Epithelial cell of proximal tubule (primary cell): Measurements from ENCODE around the gene GATA3. TPM values are rescaled to one million over a fixed set of nuclear protein-coding genes. Genes with fewer than 3 reads are reported as not detected.

Experiments used
- DNase-seq: peaks from one replicate; pipeline ENCODE4 v3.0.0-alpha.2; 2011; ENCODE audit warnings: low read depth
- H3K4me3 ChIP-seq: 2 replicates; pipeline ENCODE4 v1.5.1; 2011; ENCODE audit warnings: low read depth, mild to moderate bottlenecking, low read length
- CTCF ChIP-seq: conservative IDR thresholded peaks from 2 replicates; pipeline ENCODE4 v1.5.1; 2012; ENCODE audit warnings: low read depth, mild to moderate bottlenecking, low read length
- total RNA-seq: library from RNA; depleted of rRNA; stranded (reverse); fragments of >200 nt; gene quantifications from 2 replicates; pipeline ENCODE4 v1.2.3, GENCODE V29; 2015

The GATA3 gene
- total RNA-seq, 1 donor from 2014 or later, result 3.2 TPM

DNA sequence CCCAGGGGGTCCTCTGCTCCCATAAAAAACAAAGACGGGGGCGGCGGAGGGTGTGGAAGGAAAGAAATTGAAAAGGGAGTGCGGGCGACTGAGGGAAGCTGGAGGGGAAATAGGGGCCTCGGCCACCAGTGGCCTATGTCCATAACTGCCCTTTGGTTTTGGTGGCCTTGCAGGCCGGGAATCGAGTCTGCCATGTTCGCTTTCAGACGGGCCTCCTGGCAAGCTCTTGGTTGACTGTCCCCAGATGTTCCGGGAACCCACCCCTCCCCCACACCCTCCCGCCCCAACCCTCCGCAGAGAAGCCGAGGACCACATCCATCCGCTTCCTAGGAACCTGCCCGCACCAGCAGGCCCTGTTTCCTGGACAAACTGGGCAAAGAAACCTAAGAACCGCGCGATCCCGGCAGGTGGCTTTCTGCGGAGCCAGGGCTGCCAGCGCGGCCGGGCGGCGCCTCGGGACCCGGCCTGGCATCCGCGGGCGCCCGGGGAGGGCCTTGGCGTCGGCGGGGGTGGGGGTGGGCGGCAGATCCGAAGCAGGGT, 20.0 kb upstream of the GATA3 start:
- no peak for TF ChIP-seq CTCF
- H3K4me3 ChIP-seq, result no peak overlapping the region
- DNase-seq, result no peak

- no peak for TF ChIP-seq CTCF
- DNase-seq, result no peak
- no peak overlapping the region for H3K4me3 ChIP-seq
Measured at GRCh38 chr10:8035006-8035640, 19.4 kb upstream of the GATA3 start.

DNA sequence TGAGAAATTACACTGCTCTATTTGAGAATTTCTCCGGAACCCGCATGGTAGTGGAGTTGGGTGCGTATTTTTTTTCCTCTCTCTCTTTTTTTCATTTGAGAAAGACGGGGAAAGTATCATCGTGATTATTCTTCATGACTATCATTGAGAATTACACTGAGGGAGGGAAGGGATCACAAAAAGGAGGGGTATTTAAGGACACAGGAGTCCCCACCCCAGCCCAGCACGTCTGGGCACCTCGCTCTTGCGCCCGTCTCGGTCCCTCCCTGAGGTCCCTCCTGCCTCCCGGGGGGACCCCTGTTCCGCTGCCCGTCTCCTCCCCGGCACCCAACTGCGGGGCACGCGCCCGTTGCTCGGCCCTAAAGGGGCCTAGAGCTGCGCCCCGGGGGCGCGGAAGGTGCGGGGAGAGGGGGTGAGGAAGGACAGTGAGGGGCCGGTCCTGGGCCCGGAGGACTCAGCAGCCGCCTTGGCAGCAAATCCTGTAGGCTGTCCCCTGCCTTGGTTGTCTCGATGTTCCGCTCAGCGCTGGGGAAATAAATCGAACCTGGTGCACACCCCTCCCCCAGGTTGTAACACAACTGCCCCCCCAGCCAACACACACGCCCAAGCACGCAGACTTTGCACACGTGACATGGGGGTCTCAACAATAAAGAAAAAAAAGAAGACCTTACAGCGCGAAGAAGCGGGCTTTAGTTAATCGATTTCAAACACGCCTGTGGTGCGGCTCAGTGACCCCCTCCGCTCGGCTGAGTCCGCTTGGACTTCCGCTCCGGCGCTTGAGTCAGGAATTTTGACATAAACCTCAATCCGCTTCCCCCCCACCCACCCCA, 18.6 kb upstream of the GATA3 start:
- H3K4me3 ChIP-seq, result no peak overlapping the region
- no peak for DNase-seq
- TF ChIP-seq CTCF, result no peak

GRCh38 chr10:8036506-8037198, 17.8 kb upstream of the GATA3 start:
- no peak overlapping the region for H3K4me3 ChIP-seq
- no peak for DNase-seq
- TF ChIP-seq CTCF, result no peak

- DNase-seq, result no peak
- TF ChIP-seq CTCF, result no peak
- H3K4me3 ChIP-seq, result no peak overlapping the region
Measured at GRCh38 chr10:8037199-8037801, 17.2 kb upstream of the GATA3 start.

DNA sequence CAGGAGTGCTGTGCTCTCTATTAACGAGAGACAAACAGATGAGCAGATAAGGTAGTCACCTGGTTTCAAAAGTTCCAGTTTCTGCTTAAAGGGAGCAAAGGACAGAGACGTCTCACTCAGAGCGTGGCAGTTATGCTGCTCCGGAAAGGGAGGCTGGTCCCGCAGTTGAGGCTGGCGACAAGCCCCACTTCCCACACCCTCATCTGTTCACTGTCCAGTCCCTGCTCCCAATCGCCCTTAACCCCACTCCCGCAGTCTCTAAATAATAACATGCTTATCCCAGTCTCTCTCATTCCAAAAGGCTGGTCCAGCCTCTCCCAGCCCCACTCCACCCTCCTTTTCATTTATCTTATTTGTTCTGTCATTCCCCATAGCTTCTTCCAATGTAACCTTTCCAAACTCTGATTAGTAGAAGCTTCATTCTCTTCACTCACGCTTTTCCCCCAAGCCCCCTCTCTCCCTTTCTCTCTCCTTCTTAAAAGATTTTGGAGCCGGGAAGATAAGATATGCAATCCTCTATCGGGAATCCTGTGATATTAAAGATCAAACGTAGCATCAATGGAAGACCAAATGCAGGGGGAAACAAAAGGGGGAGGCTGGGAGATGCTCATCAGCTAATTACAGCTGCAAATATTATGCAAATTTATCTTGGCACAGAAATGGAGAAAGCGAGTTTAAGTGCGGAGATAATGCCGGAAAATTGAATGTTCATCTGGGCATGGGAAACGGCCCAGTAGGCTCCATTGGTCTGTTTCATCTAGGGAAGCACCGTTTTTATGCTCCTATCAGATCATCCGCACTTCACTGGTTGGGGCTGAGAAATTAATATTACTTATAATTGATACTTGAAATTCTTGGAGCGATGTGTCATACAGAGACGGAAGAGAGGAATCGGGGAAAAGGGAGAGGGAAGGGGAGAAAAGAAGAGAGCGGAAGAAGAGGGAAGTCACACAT, 16.3 kb upstream of the GATA3 start:
- no peak for TF ChIP-seq CTCF
- no peak overlapping the region for H3K4me3 ChIP-seq

More for the DNA sequence above, 16.3 kb upstream of the GATA3 start:
- no peak for DNase-seq
